Suppressor macrophage treated with lipopolysaccharide for 1 hour (primary cell): ENCODE results near the gene THAP4.
"Not testable (repeated sequence)": the region's sequence is repeated elsewhere in the genome, so short reads cannot be mapped to it uniquely, and the experiment has no call there.

ENCODE experiments used
- DNase-seq, 3 donors: peaks; one replicate each; pipeline ENCODE4 v3.0.0-alpha.2; 2020 to 2022

THAP4 gene

GRCh38 chr2:241611062-241611461 is 25.9 kb downstream of the THAP4 start:
- DNase-seq = no peak

GRCh38 chr2:241609859-241610793 is 26.8 kb downstream of the THAP4 start:
- DNase-seq = peak; percentile 85 to 93 (median 89)

GRCh38 chr2:241608881-241609280 is 28.1 kb downstream of the THAP4 start:
- DNase-seq = peak in 1 of 3 donors; percentile 15

- DNase-seq = no peak
Observed at GRCh38 chr2:241607162-241607885, 29.6 kb downstream of the THAP4 start.

- DNase-seq = no peak
Observed at GRCh38 chr2:241606186-241606585, 30.8 kb downstream of the THAP4 start.

GRCh38 chr2:241603686-241604085 is 33.3 kb downstream of the THAP4 start:
- DNase-seq = no peak

GRCh38 chr2:241602720-241603119 is 34.2 kb downstream of the THAP4 start:
- DNase-seq = no peak

GRCh38 chr2:241601841-241602240 is 35.1 kb downstream of the THAP4 start:
- no peak for DNase-seq

GRCh38 chr2:241599615-241600014 is 37.3 kb downstream of the THAP4 start:
- DNase-seq = no peak

- DNase-seq = no peak
Observed at GRCh38 chr2:241598487-241598886, 38.5 kb downstream of the THAP4 start.

GRCh38 chr2:241598061-241598460 is 38.9 kb downstream of the THAP4 start:
- DNase-seq = no peak

GRCh38 chr2:241597561-241597960 is 39.4 kb downstream of the THAP4 start:
- DNase-seq = no peak

- no peak for DNase-seq
Observed at GRCh38 chr2:241595600-241596140, 41.3 kb downstream of the THAP4 start.

- DNase-seq = no peak
Observed at GRCh38 chr2:241593271-241593670, 43.7 kb downstream of the THAP4 start.

- no peak for DNase-seq
Observed at GRCh38 chr2:241592126-241592845, 44.7 kb downstream of the THAP4 start.

- not testable (repeated sequence) for DNase-seq
Observed at GRCh38 chr2:241590496-241591455, 46.2 kb downstream of the THAP4 start.

GRCh38 chr2:241589863-241590262 is 47.1 kb downstream of the THAP4 start:
- not testable (repeated sequence) for DNase-seq

- DNase-seq = no peak
Observed at GRCh38 chr2:241586564-241587264, 50.2 kb downstream of the THAP4 start.

- DNase-seq = no peak
Observed at GRCh38 chr2:241584436-241584835, 52.5 kb downstream of the THAP4 start.

GRCh38 chr2:241582806-241583205 is 54.2 kb downstream of the THAP4 start:
- no peak for DNase-seq

- no peak for DNase-seq
Observed at GRCh38 chr2:241582328-241582727, 54.6 kb downstream of the THAP4 start.
